Subcutaneous adipose tissue (tissue), 4 donors: ENCODE results near the gene YEATS2. TPM values are rescaled to one million over a fixed set of nuclear protein-coding genes. Genes with fewer than 3 reads are reported as not detected.

Experiments
- total RNA-seq, 4 donors: library from RNA; depleted of rRNA; stranded (reverse); fragments of >200 nt; gene quantifications; one replicate each; pipeline ENCODE4 v1.1.0, GENCODE V29; 2016
- TF ChIP-seq, protein P1 (sequence below): fragments of 450-650 bp; IDR thresholded peaks from one replicate; pipeline ENCODE4 v1.5.1; 2016; ENCODE audit warnings: low read depth, mild to moderate bottlenecking, control low read depth, antibody characterized with exemption, moderate library complexity

The YEATS2 gene
- total RNA-seq, 4 donors from 2014 or later, result 15.5 to 31.3 (median 20.4) TPM

DNA sequence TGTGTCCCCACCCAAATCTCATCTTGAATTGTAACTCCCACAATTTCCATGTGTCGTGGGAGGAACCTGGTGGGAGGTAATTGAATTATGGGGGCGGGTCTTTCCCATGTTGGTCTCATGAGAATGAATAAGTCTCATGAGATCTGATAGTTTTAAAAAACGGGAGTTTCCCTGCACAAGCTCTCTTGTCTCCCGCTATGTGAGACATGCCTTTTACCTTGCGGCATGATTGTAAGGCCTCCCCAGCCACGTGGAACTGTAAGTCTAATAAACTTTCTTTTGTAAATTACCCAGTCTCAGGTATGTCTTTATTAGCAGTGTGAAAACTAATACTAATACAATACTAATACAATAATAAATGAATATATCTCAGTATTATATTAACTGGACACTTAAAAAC is 9.9 kb upstream of the YEATS2 start:
- TF ChIP-seq, protein P1, sequence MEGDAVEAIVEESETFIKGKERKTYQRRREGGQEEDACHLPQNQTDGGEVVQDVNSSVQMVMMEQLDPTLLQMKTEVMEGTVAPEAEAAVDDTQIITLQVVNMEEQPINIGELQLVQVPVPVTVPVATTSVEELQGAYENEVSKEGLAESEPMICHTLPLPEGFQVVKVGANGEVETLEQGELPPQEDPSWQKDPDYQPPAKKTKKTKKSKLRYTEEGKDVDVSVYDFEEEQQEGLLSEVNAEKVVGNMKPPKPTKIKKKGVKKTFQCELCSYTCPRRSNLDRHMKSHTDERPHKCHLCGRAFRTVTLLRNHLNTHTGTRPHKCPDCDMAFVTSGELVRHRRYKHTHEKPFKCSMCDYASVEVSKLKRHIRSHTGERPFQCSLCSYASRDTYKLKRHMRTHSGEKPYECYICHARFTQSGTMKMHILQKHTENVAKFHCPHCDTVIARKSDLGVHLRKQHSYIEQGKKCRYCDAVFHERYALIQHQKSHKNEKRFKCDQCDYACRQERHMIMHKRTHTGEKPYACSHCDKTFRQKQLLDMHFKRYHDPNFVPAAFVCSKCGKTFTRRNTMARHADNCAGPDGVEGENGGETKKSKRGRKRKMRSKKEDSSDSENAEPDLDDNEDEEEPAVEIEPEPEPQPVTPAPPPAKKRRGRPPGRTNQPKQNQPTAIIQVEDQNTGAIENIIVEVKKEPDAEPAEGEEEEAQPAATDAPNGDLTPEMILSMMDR, result no peak

DNA sequence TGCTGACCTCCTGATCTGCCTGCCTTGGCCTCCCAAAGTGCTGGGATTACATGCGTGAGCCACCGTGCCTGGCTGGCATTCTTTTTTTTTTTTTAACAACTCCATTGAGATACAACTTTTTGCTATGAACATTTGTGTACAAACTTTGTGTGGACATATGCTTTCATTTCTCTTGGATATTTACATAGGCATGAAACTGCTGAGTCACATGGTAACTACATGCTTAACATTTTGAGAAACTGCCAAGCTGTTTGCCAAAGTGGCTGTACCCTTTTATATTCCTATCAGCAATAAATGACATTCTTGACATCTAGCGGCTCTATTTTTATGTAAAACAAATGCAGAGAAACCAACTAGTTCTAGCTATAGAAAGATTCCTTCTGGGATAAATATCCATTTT is 8.7 kb upstream of the YEATS2 start:
- TF ChIP-seq, protein P1, result no peak

DNA sequence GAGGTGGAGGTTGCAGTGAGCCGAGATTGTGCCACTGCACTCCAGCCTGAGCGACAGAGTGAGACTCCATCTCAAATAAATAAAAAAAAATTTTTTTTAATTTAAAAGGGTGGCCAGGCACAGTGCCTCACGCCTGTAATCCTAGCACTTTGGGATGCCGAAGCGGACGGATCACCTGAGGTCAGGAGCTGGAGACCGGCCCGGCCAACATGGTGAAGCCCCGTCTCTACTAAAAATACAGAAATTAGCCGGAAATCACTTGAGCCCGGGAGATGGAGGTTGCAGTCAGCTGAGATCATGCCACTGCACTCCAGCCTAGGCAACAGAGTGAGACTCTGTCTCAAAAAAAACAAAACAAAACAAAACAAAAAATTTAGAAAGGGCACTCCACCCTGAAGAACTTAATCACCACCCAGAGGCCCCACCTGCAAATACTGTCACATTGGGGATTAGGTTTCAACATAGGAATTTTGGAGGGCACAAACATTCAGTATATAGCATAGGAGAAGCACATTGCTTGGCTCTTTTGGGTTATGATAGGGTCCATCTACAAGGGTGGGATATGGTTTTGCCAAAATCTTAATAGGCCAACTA is 7.1 kb upstream of the YEATS2 start:
- TF ChIP-seq, protein P1, result no peak

DNA sequence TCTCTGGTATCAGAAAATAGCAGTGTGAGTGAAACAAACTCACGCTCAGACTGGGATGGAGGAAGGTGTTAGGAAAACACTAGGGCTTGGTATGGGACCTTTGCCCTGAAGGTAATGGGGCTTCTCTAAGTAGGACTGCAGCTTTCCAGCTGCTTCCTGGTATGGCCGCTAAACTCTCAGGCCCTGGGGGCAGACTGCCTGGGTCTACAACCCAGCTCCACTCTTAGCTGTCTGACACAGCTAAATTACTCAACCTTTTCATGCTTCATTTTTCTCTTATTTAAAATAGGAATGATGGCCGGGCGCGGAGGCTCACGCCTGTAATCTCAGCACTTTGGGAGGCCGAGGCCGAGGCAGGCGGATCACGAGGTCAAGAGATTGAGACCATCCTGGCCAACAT is 5.2 kb upstream of the YEATS2 start:
- TF ChIP-seq, protein P1, result no peak

DNA sequence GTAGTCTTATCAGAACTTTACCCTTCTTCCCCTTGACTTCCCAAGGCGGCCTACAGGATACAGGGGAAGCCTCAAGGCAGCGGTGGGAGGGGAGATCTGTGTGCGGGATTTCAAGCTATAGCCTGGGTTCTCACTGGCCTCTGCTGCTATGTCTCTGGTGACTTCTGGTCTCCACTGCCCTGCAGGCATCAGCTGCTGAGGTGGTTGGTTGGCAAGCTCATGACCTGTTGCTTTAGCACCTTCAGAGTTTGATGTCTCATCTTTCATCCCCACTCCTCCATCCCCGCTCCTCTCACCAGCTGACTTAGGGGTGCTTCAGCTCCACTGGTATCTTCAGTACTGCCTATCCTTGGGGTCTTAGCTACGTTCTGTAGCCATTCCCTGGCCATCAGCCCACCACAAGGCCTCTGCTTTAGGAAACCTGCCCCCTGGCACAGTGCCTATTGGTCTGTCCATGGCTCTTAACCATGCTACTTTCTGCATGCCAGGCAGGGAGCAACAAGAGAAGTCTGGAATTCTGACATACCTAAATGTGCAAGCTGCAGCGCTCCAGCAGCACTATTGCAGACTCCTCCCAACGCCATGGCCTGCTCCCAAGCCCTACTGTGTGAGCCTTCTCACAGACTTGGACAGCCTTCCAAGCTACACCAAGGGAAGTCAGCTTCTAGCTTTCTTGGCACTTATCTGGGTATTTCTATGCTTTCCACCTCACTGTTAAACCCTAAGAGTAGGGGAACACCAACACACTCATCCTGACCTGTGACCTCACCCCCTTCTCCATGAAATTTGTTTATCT is 1.8 kb upstream of the YEATS2 start:
- TF ChIP-seq, protein P1, result no peak

DNA sequence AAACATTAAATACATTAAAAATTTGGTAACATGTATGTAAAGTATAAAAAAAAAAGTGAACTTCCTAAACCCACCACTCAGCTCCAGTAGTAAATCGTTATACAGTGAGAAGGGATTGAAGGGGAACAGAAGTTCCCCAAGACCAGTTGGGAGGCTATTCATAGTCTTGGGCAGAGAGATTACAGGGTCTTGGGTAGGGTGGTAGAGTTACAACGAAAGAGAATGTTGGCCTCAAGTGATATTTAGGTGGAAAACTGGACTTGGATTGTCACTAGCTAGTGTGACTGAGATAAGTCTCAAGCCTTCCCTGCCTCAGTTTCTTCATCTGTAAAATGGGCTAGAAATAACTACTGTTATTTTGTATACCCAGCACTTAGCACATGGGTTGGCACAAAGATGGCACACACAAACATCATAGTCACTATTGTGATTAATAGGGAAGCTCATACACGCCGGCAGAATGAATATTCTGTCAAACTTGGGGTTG is 431 bp upstream of the YEATS2 start:
- TF ChIP-seq, protein P1, result no peak

DNA sequence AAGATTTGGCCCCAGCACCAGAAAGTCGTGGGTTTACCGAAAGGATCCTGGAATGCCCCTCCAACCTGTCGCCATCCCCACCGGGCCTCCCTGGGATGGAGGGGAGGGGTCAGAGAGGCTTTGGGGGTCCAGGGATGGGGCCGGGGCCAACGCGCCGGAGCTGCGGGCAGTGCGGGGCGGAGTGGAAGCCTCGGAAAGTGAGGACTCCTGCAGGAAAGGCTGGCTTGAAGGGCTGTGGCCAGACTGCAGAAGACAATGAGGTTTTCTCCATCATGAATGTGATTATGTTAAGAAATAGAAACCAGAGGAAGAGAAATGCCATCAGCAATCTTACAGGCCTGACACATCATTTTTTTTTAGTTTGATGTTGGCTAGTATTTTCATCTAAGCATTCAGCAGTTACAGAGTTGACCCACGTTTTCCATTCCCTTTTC is 738 bp downstream of the YEATS2 start:
- TF ChIP-seq, protein P1, result no peak
